A673 (cell line): Measurements from ENCODE around the gene SYT11.

Experiments
- EZH2 ChIP-seq: fragments of 200-600 bp; sonication (generic); IDR thresholded peaks from 2 replicates; pipeline ENCODE4 v1.6.1; 2017; ENCODE audit warnings: borderline replicate concordance, low read depth, mild to moderate bottlenecking, mixed read lengths, antibody characterized with exemption, low read length; ENCODE audit not compliant: poor library complexity, severe bottlenecking
- TF ChIP-seq, protein P1 (sequence below): fragments of 300-800, 200-600 bp; sonication (generic); conservative IDR thresholded peaks from 2 replicates; pipeline ENCODE4 v1.5.1; 2017; ENCODE audit warnings: low read depth, mild to moderate bottlenecking, antibody characterized with exemption, low read length, moderate library complexity, mixed read lengths

GRCh38 chr1:155873860-155874259, 14.5 kb downstream of the SYT11 start:
- TF ChIP-seq, protein P1, sequence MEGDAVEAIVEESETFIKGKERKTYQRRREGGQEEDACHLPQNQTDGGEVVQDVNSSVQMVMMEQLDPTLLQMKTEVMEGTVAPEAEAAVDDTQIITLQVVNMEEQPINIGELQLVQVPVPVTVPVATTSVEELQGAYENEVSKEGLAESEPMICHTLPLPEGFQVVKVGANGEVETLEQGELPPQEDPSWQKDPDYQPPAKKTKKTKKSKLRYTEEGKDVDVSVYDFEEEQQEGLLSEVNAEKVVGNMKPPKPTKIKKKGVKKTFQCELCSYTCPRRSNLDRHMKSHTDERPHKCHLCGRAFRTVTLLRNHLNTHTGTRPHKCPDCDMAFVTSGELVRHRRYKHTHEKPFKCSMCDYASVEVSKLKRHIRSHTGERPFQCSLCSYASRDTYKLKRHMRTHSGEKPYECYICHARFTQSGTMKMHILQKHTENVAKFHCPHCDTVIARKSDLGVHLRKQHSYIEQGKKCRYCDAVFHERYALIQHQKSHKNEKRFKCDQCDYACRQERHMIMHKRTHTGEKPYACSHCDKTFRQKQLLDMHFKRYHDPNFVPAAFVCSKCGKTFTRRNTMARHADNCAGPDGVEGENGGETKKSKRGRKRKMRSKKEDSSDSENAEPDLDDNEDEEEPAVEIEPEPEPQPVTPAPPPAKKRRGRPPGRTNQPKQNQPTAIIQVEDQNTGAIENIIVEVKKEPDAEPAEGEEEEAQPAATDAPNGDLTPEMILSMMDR: no peak
- no peak for TF ChIP-seq EZH2
